PFSK-1 (cell line): Measurements from ENCODE around the gene INPP5A.

ENCODE experiments used
- FOXP2 ChIP-seq: optimal IDR thresholded peaks from 2 replicates; pipeline ENCODE3; 2011; ENCODE audit warnings: borderline replicate concordance, control low read depth, inconsistent platforms; ENCODE audit not compliant: insufficient read depth; ENCODE audit errors: extremely low read length, extremely low read depth
- POLR2AphosphoS5 ChIP-seq: IDR thresholded peaks from 2 replicates; pipeline ENCODE4 v1.6.1; 2012; ENCODE audit warnings: low read depth, mild to moderate bottlenecking, control low read depth, low read length, moderate library complexity
- SIN3A ChIP-seq: IDR thresholded peaks from 2 replicates; pipeline ENCODE4 v1.6.1; 2012; ENCODE audit warnings: mild to moderate bottlenecking, low read length, moderate library complexity, borderline replicate concordance; ENCODE audit not compliant: insufficient read depth
- TAF1 ChIP-seq: IDR thresholded peaks from 2 replicates; pipeline ENCODE4 v1.6.1; 2012; ENCODE audit warnings: low read length, control low read depth, borderline replicate concordance; ENCODE audit not compliant: insufficient read depth
- TF ChIP-seq, protein P1 (sequence below), 2 experiments: IDR thresholded peaks; 2 replicates each; pipeline versions ENCODE4 v1.6.1 to v1.8.0; 2011 to 2012; ENCODE audit warnings: low read depth in 2 of 2, low read length in 2 of 2, control low read depth in 1 of 2, inconsistent platforms in 1 of 2, mild to moderate bottlenecking in 1 of 2, moderate library complexity in 1 of 2; ENCODE audit not compliant: insufficient read depth in 1 of 2

INPP5A gene

GRCh38 chr10:132689721-132690360 lies 152.3 kb downstream of the INPP5A start:
- TF ChIP-seq, protein P1, sequence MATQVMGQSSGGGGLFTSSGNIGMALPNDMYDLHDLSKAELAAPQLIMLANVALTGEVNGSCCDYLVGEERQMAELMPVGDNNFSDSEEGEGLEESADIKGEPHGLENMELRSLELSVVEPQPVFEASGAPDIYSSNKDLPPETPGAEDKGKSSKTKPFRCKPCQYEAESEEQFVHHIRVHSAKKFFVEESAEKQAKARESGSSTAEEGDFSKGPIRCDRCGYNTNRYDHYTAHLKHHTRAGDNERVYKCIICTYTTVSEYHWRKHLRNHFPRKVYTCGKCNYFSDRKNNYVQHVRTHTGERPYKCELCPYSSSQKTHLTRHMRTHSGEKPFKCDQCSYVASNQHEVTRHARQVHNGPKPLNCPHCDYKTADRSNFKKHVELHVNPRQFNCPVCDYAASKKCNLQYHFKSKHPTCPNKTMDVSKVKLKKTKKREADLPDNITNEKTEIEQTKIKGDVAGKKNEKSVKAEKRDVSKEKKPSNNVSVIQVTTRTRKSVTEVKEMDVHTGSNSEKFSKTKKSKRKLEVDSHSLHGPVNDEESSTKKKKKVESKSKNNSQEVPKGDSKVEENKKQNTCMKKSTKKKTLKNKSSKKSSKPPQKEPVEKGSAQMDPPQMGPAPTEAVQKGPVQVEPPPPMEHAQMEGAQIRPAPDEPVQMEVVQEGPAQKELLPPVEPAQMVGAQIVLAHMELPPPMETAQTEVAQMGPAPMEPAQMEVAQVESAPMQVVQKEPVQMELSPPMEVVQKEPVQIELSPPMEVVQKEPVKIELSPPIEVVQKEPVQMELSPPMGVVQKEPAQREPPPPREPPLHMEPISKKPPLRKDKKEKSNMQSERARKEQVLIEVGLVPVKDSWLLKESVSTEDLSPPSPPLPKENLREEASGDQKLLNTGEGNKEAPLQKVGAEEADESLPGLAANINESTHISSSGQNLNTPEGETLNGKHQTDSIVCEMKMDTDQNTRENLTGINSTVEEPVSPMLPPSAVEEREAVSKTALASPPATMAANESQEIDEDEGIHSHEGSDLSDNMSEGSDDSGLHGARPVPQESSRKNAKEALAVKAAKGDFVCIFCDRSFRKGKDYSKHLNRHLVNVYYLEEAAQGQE (IDR thresholded peaks at IDR 0.05; ENCODE audit: insufficient read depth in 1 of 2, low read depth in 2 of 2, low read length in 2 of 2), result no peak
- TF ChIP-seq TAF1 (no peak), SIN3A (no peak), FOXP2 (no peak), POLR2AphosphoS5 (no peak)

- TF ChIP-seq POLR2AphosphoS5 (no peak), TAF1 (no peak), FOXP2 (no peak), SIN3A (no peak)
- TF ChIP-seq, protein P1 (IDR thresholded peaks at IDR 0.05; ENCODE audit: insufficient read depth in 1 of 2, low read depth in 2 of 2, low read length in 2 of 2), result no peak
These were observed 152.8 kb downstream of the INPP5A start for GRCh38 chr10:132690401-132690800.

GRCh38 chr10:132690821-132691610 lies 153.4 kb downstream of the INPP5A start:
- TF ChIP-seq, protein P1 (IDR thresholded peaks at IDR 0.05; ENCODE audit: insufficient read depth in 1 of 2, low read depth in 2 of 2, low read length in 2 of 2), result no peak
- TF ChIP-seq FOXP2 (no peak), TAF1 (no peak), POLR2AphosphoS5 (no peak), SIN3A (no peak)

DNA sequence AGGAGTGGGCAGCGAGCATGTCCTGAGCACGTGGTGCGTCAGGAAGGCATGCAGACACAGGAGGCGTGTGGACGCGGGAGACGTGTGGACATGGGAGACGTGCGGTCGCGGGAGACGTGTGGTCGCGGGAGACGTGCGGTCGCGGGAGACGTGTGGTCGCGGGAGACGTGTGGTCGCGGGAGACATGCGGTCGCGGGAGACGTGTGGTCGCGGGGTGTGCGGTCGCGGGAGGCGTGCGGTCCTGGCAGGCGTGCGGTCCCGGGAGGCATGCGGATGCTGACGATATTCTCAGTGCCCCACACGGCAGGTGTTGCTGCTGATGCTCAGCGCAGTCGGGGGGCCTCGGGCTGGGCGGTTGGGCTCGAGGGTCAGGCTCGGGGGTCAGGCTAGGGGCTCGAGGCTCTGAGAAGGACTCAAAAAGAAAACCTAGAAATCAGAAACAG lies 154.1 kb downstream of the INPP5A start:
- TF ChIP-seq TAF1, result no peak
- TF ChIP-seq SIN3A, result no peak
- TF ChIP-seq POLR2AphosphoS5, result no peak
- TF ChIP-seq FOXP2, result no peak
- TF ChIP-seq, protein P1 (IDR thresholded peaks at IDR 0.05; ENCODE audit: insufficient read depth in 1 of 2, low read depth in 2 of 2, low read length in 2 of 2), result no peak
